ENCODE results near the gene PSD2. TPM values are rescaled to one million over a fixed set of nuclear protein-coding genes. Genes with fewer than 3 reads are reported as not detected.

Gene PSD2
- total RNA-seq, 1 experiment from 2014 or later: 0.79 TPM

DNA sequence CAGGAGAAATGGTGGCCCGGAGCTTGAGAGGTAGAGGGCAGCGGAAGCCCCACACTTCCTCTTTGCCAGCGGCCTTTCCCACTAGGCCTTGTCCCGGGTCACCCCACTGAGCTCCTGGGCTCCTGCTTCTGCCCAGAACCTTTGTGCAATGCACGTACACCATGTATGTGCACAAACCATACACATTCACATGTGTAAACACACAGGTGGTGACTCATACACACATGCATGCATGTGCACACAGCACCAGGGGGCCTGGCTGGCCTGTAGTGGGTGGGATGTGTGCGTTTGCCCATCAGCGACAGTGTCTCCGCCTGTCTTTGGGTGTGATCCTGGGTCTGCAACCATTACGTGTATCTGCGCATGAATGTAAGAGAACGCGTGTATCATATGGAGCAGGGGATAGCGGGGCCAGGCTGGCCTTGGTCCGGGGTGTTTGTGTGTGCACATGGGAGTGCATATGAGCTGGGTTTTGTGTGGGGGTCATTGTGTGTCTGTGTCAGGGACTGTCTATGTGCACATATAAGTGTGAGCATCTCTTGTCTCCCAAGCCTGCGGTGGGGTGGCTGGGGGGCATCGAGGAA, 43.7 kb downstream of the PSD2 start:
- Histone ChIP-seq H3K4me1 (ENCODE audit: control insufficient read depth in 1 of 2, insufficient read depth in 2 of 2, low read length in 2 of 2) (peaks cover 0 to 8% of the 10 kb centered on the region in 2 experiments; a peak in 1 of 4 replicates), H3K79me2 (ENCODE audit: insufficient read depth, low read length) (no peaks in the 10 kb centered on the region), H3K4me3 (replicated peaks in 1 of 2; ENCODE audit: low read depth in 1 of 2, low read length in 2 of 2) (no peak overlapping the region), H3K36me3 (ENCODE audit: control insufficient read depth in 1 of 2, insufficient read depth in 2 of 2, low read length in 2 of 2) (no peaks in the 10 kb centered on the region), H3K9me3 (ENCODE audit: control insufficient read depth in 1 of 2, insufficient read depth in 1 of 2, low read depth in 1 of 2, low read length in 2 of 2) (no peaks in the 10 kb centered on the region), H3K27me3 (ENCODE audit: insufficient read depth, low read length) (0 out of 2 replicates have a peak, but pooled peaks cover 5% of the 10 kb centered on the region), H4K20me1 (ENCODE audit: insufficient read depth) (no peaks in the 10 kb centered on the region), H2AFZ (ENCODE audit: low read depth, low read length, poor library complexity, severe bottlenecking) (no peak overlapping the region), H3K9me2 (ENCODE audit: insufficient read depth) (no peaks in the 10 kb centered on the region), H3K4me2 (ENCODE audit: low read length) (no peak overlapping the region), H3K9ac (ENCODE audit: low read length) (no peak overlapping the region), H3K27ac (ENCODE audit: low read depth, low read length) (no peak overlapping the region)
- POLR2A ChIA-PET: no interaction called here
- TF ChIP-seq FOSL1 (IDR thresholded peaks at IDR 0.05; ENCODE audit: low read depth): no peak
- TF ChIP-seq SIN3A (IDR thresholded peaks at IDR 0.05; ENCODE audit: low read depth): no peak
- intact Hi-C loops (cut with micrococcal nuclease): no loop called here
- no TSS peak for BruUV-seq (replicated peaks)
- CTCF ChIA-PET: no interaction called here
- RAD21 ChIA-PET (ENCODE audit: low non-redundant PET in 1 of 2, low total read pairs in 2 of 2, uncharacterized antibody in 2 of 2, unreplicated experiment in 2 of 2): no interaction called here
- ATAC-seq: no peak
- no peak for DNase-seq (ENCODE audit: low read depth, low spot score)

DNA sequence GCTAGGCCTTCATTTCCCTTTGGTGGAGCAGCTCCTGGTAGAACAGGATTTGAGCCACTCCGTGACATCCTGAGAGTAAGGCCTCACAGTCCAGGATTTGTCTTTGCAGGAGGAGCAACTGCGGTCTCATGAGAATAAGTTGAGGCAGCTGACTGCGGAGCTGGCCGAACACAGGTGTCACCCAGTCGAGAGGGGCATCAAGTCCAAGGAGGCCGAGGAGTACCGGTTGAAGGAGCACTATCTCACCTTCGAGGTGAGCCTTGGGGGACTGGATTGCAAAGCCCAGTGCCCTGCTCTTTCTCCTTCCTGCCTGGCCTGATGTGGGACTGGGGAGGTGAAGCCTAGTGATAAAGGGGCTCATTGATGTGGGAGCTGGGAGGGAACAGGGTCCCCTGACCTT, 44.3 kb downstream of the PSD2 start:
- H3K27me3 ChIP-seq (ENCODE audit: insufficient read depth, low read length): no peaks in the 10 kb centered on the region
- no peaks in the 10 kb centered on the region for H3K9me3 ChIP-seq (ENCODE audit: control insufficient read depth in 1 of 2, insufficient read depth in 1 of 2, low read depth in 1 of 2, low read length in 2 of 2)
- no peak overlapping the region for H3K27ac ChIP-seq (ENCODE audit: low read depth, low read length)
- no peak overlapping the region for H3K4me3 ChIP-seq (replicated peaks in 1 of 2; ENCODE audit: low read depth in 1 of 2, low read length in 2 of 2)
- H4K20me1 ChIP-seq (ENCODE audit: insufficient read depth): no peaks in the 10 kb centered on the region
- no peaks in the 10 kb centered on the region for H3K79me2 ChIP-seq (ENCODE audit: insufficient read depth, low read length)
- H2AFZ ChIP-seq (ENCODE audit: low read depth, low read length, poor library complexity, severe bottlenecking): no peak overlapping the region
- DNase-seq (ENCODE audit: low read depth, low spot score) (no peak), ATAC-seq (no peak)
- no peaks in the 10 kb centered on the region for H3K36me3 ChIP-seq (ENCODE audit: control insufficient read depth in 1 of 2, insufficient read depth in 2 of 2, low read length in 2 of 2)
- ChIA-PET POLR2A (no interaction called here), RAD21 (ENCODE audit: low non-redundant PET in 1 of 2, low total read pairs in 2 of 2, uncharacterized antibody in 2 of 2, unreplicated experiment in 2 of 2) (no interaction called here), CTCF (no interaction called here)
- H3K9me2 ChIP-seq (ENCODE audit: insufficient read depth): no peaks in the 10 kb centered on the region
- intact Hi-C loops (cut with micrococcal nuclease): loop anchor here (10.0 kb wide), 2 partner anchors 205 to 315 kb away; no protein-coding TSS in a partner anchor
- no peak overlapping the region for H3K4me2 ChIP-seq (ENCODE audit: low read length)
- TF ChIP-seq EZH2phosphoT487 (IDR thresholded peaks at IDR 0.05; ENCODE audit: borderline replicate concordance): no peak
- no peak for TF ChIP-seq ELF1 (IDR thresholded peaks at IDR 0.05; ENCODE audit: borderline replicate concordance, low read depth)
- TF ChIP-seq TCF7L2 (IDR thresholded peaks at IDR 0.05; ENCODE audit: borderline replicate concordance, extremely low read depth, insufficient read depth, insufficient read length): no peak
- no peak for TF ChIP-seq ZNF274 (IDR thresholded peaks at IDR 0.05; ENCODE audit: low read depth, low read length)
- peaks cover 0 to 11% of the 10 kb centered on the region in 2 experiments; a peak in 1 of 4 replicates for H3K4me1 ChIP-seq (ENCODE audit: control insufficient read depth in 1 of 2, insufficient read depth in 2 of 2, low read length in 2 of 2)
- no peak overlapping the region for H3K9ac ChIP-seq (ENCODE audit: low read length)
- no TSS peak for BruUV-seq (replicated peaks)
